Upper lobe of left lung (tissue), 4 donors: ENCODE data around the gene ZNF750.

Experiments used
- CTCF ChIP-seq, 6 experiments: fragments of 450-650 bp in 4 of 6; fragments of 200-600 bp in 2 of 6; sonication (generic) in 2 of 6; IDR thresholded peaks; one replicate each; pipeline ENCODE4 v1.5.1; 2016 to 2019; ENCODE audit warnings: antibody characterized with exemption in 6 of 6
- POLR2A ChIP-seq, 4 donors: fragments of 450-650 bp; IDR thresholded peaks; one replicate each; pipeline ENCODE4 v1.5.1; 2016 to 2017; ENCODE audit warnings: antibody characterized with exemption in 4 of 4, mild to moderate bottlenecking in 2 of 4
- POLR2AphosphoS5 ChIP-seq, 2 donors: sonication (generic); formaldehyde crosslinking; IDR thresholded peaks; one replicate each; pipeline ENCODE4 v1.5.1; 2017; ENCODE audit warnings: antibody characterized with exemption in 2 of 2

DNA sequence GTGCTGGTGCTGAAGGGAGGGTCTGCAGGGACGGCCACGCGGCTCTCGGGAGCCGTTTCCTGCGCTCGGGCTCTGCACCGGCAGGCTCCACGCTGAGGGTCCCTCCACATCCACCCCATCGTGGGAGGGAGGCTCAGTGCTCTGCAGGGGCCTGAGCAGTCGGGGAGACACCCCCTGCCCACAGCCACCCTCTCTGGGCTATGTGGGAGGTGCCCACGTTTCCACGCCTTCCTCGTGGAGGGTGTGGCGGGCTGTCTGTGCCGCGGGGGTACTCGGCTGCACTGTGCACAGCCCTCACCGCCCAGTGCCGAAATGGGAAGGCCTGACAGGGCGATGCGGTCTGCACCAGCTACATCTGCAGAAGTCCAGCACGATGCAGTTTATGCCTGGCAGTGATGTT is 25.5 kb upstream of the ZNF750 start:
- TF ChIP-seq CTCF (IDR thresholded peaks at IDR 0.05) (no peak), POLR2AphosphoS5 (IDR thresholded peaks at IDR 0.05) (no peak), POLR2A (IDR thresholded peaks at IDR 0.05) (no peak)
